Bronchial epithelial cell (primary cell): ENCODE data around the gene SRGAP1. TPM values are rescaled to one million over a fixed set of nuclear protein-coding genes. Genes with fewer than 3 reads are reported as not detected.

Source experiments
- DNase-seq: peaks from one replicate; pipeline ENCODE4 v3.0.0-alpha.2; 2010; ENCODE audit warnings: low read depth
- FAIRE-seq: peaks from 2 replicates; lab custom pipeline; 2011; peaks lifted over from hg19 to GRCh38; lab: Jason Lieb, UNC
- H3K27me3 ChIP-seq: 2 replicates; pipeline ENCODE4 v1.5.1; 2011; ENCODE audit warnings: low read length; ENCODE audit not compliant: control insufficient read depth, insufficient read depth
- H3K36me3 ChIP-seq: 2 replicates; pipeline ENCODE4 v1.5.1; 2011; ENCODE audit warnings: low read length; ENCODE audit not compliant: control insufficient read depth, insufficient read depth
- H3K4me3 ChIP-seq: 2 replicates; pipeline ENCODE4 v1.5.1; 2011; ENCODE audit warnings: mild to moderate bottlenecking, low read depth, low read length, control low read depth
- CTCF ChIP-seq: IDR thresholded peaks from 2 replicates; pipeline ENCODE4 v1.5.1; 2011; ENCODE audit warnings: mild to moderate bottlenecking, moderate library complexity, low read length, control low read depth, inconsistent platforms; ENCODE audit not compliant: insufficient read depth, severe bottlenecking
- total RNA-seq: library from RNA; depleted of rRNA; stranded (reverse); fragments of >200 nt; gene quantifications from 2 replicates; pipeline ENCODE4 v1.2.1, GENCODE V29; 2014

Gene SRGAP1
- total RNA-seq, 1 donor from 2014 or later, result 4.5 TPM

GRCh38 chr12:63900922-63901793, 56.7 kb downstream of the SRGAP1 start:
- Histone ChIP-seq H3K4me3 (no peak overlapping the region), H3K36me3 (no peaks in the 10 kb centered on the region), H3K27me3 (no peaks in the 10 kb centered on the region)
- FAIRE-seq, result peak; percentile 55
- peak; percentile 89 for DNase-seq
- TF ChIP-seq CTCF, result no peak

- Histone ChIP-seq H3K27me3 (no peaks in the 10 kb centered on the region), H3K4me3 (no peak overlapping the region), H3K36me3 (no peaks in the 10 kb centered on the region)
- DNase-seq (no peak), FAIRE-seq (no peak)
- TF ChIP-seq CTCF, result no peak
These were observed 60.2 kb downstream of the SRGAP1 start for GRCh38 chr12:63904653-63905052.

DNA sequence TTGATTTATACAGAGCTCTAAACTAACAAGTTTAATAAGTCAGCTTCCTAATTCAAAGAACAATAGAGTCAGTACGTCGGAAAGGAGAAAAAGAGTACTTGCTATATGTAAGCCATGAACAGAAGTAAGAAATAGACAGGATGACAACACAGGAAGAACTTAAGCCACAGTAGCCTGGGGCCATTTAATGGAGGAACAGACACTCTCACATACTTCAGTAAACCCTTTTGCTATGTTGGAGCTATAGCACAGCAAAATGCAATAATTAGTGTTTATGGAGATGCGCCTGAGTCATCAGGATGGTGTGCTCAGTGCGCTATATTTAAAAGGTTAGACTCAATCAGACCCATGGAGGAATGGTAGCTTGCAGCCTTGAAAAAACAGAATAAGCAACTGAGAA, 61.0 kb downstream of the SRGAP1 start:
- Histone ChIP-seq H3K36me3 (no peaks in the 10 kb centered on the region), H3K4me3 (no peak overlapping the region), H3K27me3 (no peaks in the 10 kb centered on the region)
- FAIRE-seq, result no peak
- peak; percentile 71 for DNase-seq
- no peak for TF ChIP-seq CTCF

GRCh38 chr12:63906876-63907275, 62.4 kb downstream of the SRGAP1 start:
- Histone ChIP-seq H3K4me3 (no peak overlapping the region), H3K36me3 (no peaks in the 10 kb centered on the region), H3K27me3 (no peaks in the 10 kb centered on the region)
- no peak for DNase-seq
- no peak for FAIRE-seq
- no peak for TF ChIP-seq CTCF

DNA sequence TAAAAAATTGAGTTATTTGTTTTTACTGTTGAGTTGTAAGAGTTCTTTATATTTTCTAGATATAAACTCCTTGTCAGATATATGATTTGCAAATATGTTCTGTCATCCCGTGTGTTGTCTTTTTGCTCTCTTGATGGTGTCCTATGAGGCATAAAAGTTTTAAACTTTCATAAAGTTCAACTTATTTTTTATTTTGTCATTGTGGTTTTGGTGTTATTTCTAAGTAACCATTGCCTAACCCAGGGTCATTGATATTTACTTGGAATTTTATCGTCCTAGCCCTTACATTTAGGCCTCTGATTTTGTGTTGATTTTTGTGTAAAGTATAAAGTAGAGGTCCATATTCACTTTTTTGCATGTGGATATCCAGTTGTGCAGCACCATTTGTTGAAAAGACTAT, 63.1 kb downstream of the SRGAP1 start:
- no peak overlapping the region for H3K4me3 ChIP-seq
- no peak for FAIRE-seq
- H3K27me3 ChIP-seq, result no peaks in the 10 kb centered on the region
- no peaks in the 10 kb centered on the region for H3K36me3 ChIP-seq
- no peak for DNase-seq
- no peak for TF ChIP-seq CTCF
